Measurements from ENCODE around the gene SPATA33.

DNA sequence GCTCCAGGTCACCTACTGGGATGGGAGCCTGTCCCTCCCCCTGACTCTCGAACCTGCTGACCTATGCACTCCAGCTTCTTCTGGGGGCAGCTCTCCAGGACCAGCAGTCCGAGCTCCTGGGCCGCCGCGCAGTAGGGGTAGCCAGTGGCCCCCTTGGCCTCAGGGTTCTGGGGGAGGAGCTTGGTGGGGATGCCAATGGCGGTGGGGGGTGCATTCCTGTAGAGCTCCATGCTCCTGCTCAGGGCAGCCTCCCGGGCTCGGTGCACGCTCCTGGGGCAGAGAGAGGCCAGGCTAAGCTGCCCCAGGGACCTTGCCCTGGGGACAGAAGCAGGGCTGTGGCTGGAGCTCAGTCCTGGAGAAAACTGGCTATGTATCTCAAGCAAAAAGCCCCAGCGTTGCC, 51.5 kb downstream of the SPATA33 start:
- TF ChIP-seq, protein P1, sequence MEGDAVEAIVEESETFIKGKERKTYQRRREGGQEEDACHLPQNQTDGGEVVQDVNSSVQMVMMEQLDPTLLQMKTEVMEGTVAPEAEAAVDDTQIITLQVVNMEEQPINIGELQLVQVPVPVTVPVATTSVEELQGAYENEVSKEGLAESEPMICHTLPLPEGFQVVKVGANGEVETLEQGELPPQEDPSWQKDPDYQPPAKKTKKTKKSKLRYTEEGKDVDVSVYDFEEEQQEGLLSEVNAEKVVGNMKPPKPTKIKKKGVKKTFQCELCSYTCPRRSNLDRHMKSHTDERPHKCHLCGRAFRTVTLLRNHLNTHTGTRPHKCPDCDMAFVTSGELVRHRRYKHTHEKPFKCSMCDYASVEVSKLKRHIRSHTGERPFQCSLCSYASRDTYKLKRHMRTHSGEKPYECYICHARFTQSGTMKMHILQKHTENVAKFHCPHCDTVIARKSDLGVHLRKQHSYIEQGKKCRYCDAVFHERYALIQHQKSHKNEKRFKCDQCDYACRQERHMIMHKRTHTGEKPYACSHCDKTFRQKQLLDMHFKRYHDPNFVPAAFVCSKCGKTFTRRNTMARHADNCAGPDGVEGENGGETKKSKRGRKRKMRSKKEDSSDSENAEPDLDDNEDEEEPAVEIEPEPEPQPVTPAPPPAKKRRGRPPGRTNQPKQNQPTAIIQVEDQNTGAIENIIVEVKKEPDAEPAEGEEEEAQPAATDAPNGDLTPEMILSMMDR (IDR thresholded peaks at IDR 0.05), result no peak
- no peak for TF ChIP-seq POLR2A (IDR thresholded peaks at IDR 0.05)
- TF ChIP-seq POLR2AphosphoS5 (IDR thresholded peaks at IDR 0.05), result no peak
- TF ChIP-seq EP300 (IDR thresholded peaks at IDR 0.05; ENCODE audit: low read depth), result no peak

Measured in transverse colon (tissue), 4 donors.